HG03378 (cell line): ENCODE results near the gene ALPK3.
"Not testable (repeated sequence)": the region's sequence is repeated elsewhere in the genome, so short reads cannot be mapped to it uniquely, and the experiment has no call there.

Experiments used
- ATAC-seq: cut with Tn5 transposase; IDR thresholded peaks from one replicate; pipeline ENCODE4 v1.9.1; 2021; ENCODE audit warnings: mild to moderate bottlenecking, moderate library complexity; ENCODE audit not compliant: unreplicated experiment

Gene ALPK3

DNA sequence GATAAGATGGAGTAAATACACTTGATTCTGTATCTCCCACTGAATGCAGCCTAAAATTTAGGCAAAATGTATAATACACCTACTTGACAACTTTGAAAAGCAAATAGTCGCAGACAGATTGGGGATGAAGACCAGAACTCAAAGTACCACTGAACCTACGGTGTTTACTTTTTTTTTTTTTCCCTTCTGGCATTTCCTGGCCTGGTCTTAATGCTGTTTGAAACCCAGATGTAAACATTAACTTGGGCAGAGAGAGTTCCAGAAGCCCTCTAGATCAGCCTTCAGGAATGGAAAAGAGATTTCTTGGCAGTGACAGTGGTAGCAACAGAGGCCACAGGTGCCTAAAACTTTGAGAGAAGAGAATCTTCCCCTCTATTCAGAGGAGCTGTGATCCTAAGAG is 27.8 kb downstream of the ALPK3 start:
- no peak for ATAC-seq

- ATAC-seq: not testable (repeated sequence)
Observed at GRCh38 chr15:84845631-84846030, 28.5 kb downstream of the ALPK3 start.

DNA sequence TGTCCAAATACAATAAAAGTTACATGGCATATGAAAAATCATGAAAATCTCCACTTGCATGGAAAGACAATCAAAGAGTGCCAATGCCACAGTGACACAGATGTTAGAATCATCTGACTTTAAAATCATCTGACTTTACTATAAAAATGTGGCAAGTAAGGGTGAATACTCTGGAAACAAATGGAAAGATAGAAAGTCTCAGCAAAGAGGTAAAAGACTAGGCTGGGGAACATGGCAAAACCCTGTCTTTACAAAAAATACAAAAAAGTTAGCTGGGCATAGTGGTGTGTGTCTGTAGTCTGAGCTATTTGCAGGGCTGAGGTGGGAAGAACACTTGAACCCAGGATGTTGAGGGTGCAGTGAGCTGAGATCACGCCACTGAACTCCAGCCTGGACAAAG is 29.1 kb downstream of the ALPK3 start:
- ATAC-seq: no peak

DNA sequence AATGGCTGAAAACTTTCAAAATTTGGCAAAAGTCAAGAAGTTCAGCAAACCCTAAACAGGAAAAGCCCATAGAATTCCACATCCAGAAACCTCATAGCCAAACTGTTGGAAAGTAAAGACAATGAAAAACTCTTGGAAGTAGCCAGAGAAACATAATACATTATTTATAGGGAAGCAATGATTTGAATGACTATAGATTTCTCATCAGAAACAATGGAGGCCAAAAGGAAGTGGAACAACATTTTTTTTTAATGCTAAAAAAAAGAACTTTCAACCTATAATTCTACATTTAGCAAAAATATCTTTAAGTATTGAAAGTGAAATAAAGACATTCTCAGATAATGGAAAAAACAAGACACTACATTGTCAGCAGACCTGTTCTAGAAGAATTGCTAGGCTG is 30.2 kb downstream of the ALPK3 start:
- no peak for ATAC-seq

- no peak for ATAC-seq
Observed at GRCh38 chr15:84852212-84852611, 35.1 kb downstream of the ALPK3 start.

GRCh38 chr15:84855136-84855535 is 38.0 kb downstream of the ALPK3 start:
- no peak for ATAC-seq

DNA sequence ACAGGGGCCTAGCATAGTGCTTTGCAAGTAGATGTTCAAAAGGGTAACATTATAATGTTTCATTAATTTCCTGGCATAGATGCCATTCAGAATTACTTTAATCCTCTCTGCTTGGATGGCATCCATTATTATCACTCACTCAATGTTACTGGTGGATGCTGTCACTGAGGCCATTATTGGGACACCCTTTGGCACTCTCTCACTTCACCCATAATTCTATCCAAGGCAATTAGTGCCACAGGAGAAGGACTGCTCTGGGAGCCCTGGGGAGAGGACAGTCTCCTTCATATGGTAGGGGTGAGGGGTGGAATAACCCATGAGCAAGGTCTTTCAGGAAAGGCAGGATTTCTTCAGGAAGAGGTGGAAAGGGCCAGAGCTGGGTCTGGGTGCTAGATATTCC is 38.6 kb downstream of the ALPK3 start:
- ATAC-seq: no peak

DNA sequence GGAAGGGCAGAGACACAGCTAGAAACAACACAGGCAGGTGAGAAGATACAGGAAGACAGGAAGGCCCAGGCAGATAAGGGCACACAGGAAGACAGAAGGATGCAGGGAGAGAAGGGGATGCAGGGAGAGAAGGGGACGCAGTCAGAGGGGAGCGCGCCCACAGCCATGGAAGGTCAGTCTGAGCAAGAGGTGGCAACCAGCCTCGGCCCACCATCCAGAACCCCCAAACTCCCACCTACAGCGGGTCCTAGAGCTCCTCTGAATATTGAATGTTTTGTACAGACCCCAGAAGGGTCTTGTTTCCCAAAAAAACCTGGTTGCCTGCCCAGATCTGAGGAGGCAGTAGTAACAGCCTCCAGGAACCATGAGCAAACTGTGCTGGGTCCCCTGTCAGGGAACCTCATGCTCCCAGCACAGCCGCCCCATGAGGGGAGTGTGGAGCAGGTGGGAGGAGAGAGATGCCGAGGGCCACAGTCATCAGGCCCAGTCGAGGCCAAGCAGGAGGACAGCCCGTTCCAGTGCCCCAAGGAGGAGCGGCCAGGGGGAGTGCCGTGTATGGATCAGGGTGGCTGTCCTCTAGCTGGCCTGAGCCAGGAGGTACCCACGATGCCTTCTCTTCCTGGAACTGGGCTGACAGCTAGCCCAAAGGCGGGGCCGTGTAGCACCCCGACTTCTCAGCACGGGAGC is 39.7 kb downstream of the ALPK3 start:
- no peak for ATAC-seq

DNA sequence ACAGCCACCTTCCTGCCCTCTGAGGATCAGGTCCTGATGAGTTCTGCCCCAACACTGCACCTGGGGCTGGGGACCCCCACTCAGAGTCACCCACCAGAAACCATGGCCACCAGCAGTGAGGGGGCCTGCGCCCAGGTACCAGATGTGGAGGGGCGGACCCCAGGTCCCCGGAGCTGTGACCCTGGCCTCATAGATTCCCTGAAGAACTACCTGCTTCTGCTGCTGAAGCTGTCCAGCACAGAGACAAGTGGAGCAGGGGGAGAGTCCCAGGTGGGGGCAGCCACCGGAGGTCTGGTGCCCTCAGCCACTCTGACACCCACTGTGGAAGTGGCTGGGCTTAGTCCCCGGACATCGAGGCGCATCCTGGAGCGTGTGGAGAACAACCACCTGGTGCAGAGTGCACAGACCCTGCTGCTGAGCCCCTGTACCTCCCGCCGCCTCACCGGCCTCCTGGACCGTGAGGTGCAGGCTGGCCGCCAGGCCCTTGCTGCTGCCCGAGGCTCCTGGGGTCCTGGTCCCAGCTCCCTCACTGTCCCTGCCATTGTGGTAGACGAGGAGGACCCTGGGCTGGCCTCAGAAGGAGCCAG is 40.4 kb downstream of the ALPK3 start:
- no peak for ATAC-seq

- no peak for ATAC-seq
Observed at GRCh38 chr15:84858231-84858630, 41.1 kb downstream of the ALPK3 start.

DNA sequence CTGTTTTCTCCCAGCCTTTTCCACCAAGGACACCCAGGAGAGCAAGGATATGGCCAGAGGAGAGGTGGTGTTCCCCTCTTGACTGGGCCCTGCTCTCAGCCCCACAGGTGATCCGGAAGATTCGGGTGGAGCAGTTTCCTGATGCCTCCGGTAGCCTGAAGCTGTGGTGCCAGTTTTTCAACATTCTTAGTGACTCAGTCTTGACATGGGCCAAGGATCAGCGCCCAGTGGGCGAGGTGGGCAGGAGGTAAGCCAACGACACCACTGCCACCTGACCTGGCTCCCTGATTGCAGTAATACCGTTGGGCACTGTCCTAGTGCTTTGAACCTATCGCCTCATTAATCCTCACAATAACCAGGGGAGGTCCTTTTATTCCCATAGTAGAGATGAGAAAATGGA is 42.0 kb downstream of the ALPK3 start:
- ATAC-seq: no peak

- ATAC-seq: no peak
Observed at GRCh38 chr15:84859651-84860050, 42.5 kb downstream of the ALPK3 start.

DNA sequence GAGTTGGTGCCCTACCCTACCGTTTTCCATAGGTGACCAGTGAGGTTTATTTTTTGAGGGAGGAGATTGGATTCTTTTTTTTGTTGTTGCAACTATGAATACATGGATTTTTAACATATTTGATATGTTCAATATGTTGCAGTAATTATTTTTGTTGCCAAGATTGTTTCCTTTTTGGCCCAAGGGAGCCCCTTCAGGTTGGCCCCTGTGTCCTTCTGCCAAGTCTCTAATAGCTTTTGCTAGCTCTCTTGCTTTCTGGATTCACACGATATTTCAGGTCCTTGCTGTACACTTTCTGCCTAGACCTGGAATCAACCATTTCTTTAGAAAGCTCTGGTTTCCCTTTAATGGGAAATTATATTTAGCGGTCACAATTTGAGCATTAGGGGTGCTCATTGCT is 44.6 kb downstream of the ALPK3 start:
- no peak for ATAC-seq

DNA sequence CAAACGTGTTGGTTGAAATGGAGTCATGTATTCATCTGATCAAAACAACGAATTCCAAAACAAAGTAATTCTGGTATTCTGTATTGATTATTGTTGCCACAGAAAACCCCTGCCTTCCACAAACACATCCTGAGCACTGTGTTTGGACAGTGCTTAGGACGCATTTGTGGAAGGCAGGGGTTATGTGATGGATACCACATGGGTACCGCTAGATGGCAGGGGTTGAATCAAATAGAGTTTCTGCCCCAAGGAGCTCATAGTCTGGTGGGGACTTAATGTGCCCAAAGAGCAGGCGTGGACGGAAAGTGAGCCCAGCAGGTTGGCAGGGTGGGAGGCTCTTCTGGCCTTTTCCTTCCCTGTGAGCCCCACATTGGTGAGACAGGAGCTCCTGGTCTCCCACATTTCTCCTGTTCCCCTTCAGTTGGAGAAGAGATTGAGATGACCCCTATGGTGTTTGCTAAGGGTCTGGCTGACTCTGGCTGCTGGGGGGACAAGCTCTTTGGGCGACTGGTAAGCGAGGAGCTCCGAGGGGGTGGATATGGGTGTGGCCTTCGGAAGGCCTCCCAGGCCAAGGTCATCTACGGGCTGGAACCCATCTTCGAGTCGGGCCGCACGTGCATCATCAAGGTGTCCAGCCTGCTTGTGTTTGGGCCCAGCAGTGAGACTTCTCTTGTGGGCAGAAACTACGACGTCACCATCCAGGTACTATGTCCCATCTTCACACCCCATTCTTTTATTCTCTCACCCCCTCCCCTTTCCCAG is 45.2 kb downstream of the ALPK3 start:
- no peak for ATAC-seq

DNA sequence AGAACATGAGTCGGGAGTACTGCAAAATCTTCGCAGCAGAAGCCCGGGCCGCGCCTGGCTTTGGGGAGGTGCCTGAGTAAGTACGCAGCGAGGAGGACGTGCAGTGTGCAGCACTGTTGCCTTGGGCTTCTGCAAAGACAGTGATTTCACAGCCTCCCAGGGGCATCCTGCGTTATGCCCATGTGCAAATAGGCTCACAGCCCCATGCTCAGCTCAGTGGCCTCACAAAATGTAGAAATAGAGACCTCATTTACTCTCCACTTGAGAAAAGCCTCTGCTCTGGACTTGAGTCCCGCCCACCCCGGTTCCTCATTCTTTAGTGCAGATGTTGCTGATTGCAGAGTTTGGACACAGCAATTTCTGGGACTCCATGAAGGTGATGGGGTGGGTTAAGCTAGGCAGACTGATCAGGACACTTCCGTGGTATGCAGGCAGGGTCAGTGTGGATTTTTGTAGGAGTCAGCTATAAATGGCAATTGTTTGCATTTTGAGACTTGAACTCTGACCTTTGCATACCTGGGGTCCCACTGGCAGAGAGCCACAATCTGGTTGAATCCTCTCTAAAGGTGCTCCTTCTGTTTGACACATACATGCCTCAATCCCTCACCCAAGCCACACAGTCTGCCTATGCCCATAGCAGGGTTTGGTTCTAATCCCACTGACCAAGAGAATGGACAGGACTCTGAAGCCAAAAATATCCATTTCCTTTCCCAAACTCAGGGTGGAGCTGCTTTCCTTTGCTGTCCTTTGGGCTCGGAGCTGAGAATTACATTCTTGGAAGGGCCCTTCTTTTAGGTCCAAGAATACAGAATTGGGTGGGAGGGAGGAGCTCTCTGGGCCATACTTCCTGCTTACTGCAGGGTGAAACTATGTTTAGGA is 46.6 kb downstream of the ALPK3 start:
- no peak for ATAC-seq

GRCh38 chr15:84864444-84864795 is 47.3 kb downstream of the ALPK3 start:
- no peak for ATAC-seq

DNA sequence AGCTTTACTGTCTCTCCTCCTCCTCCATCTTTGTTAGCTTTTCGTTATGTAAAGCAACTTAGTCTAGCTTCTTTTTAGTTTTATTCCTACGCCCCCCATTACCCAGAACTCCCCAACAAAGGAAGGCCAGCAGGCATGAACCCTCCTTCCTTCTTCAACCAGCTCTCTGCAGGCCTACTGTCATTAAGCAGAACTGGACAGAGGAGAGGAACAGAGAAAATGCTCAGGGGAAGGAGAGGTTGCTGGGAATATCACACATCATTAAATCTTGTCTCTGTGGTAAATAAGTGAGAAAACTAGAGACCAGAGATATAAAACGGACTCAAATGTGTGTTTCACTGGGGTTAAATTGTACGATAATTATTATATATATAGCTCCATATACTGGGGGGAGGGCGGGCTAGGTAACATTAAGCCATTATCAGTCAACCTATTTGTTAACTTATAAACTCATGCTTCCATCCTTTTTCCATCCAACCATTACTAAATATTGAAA is 48.0 kb downstream of the ALPK3 start:
- no peak for ATAC-seq

DNA sequence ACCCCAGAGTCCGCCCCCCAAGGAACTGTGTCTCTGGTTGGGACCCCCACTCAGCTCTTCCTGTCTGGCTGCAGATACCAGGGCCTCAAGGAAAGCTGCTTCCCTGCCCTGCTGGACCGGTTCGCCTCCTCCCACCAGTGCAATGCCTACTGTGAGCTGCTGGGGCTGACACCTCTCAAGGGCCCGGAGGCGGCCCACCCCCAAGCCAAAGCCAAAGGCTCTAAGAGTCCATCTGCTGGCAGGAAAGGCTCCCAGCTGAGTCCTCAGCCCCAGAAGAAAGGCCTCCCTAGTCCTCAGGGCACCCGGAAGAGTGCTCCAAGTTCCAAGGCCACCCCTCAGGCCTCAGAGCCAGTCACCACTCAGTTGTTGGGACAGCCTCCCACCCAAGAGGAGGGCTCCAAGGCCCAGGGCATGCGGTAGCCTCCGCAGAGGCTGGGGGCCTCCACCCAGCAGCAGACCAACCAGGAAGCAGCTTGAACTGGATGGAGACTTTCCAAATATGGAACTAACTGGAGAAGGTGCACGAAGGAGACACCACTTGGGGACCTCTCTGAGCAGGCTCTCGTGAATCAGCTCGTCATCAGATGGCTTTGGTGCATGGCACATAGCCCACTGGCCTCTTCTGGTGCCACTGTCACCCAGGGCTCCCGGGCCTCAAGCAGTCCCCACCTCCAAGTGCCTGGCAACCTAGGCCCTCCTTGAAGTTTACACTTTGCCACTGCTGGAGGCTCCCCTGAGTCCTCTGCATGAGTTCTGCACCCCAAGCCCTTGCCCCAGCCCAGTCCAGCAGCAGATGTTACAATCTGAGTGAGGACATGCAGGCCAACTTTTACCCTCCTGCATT is 51.1 kb downstream of the ALPK3 start:
- ATAC-seq: no peak

DNA sequence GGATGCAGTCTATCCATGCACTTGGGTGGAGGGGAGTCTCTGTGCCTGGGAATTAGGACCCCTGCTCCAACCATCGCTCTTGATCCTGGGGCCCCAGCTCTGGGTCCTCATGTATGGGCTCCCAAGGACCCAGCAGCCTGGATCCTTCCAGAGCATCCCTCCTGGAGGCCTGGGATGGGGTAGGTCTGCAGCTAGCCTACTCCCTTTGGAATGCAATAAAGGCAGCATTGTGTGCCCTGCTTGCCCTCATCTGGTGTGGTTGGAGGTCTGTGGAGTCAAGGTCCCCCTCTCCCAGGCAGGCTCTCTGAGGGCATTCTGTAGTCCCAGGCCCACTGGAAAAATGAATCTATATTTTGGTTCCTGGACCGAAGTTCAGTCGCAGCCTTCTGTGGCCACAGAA is 52.4 kb downstream of the ALPK3 start:
- ATAC-seq: no peak

- no peak for ATAC-seq
Observed at GRCh38 chr15:84871428-84871985, 54.4 kb downstream of the ALPK3 start.
